ENCODE results near the gene TBCK.

GRCh38 chr4:106264331-106264728, 51.7 kb downstream of the TBCK start:
- TF ChIP-seq CTCF (IDR thresholded peaks at IDR 0.05): no peak
- TF ChIP-seq POLR2A (IDR thresholded peaks at IDR 0.05): no peak
